NK-92 (cell line): ENCODE data around the gene ERN1.
"Not testable (repeated sequence)": the region's sequence is repeated elsewhere in the genome, so short reads cannot be mapped to it uniquely, and the experiment has no call there.

Experiments used
- DNase-seq: peaks from one replicate; lab custom pipeline; 2025; ENCODE audit not compliant: unreplicated experiment; lab: John Stamatoyannopoulos, UW

Gene ERN1

GRCh38 chr17:64036198-64036922, 93.6 kb downstream of the ERN1 start:
- no peak for DNase-seq

GRCh38 chr17:64032081-64032480, 97.9 kb downstream of the ERN1 start:
- DNase-seq: no peak

- DNase-seq: peak; percentile 28
Observed at GRCh38 chr17:64028874-64029464, 101.0 kb downstream of the ERN1 start.

GRCh38 chr17:64025732-64026294, 104.1 kb downstream of the ERN1 start:
- peak; percentile 62 for DNase-seq

GRCh38 chr17:64024781-64025731, 104.9 kb downstream of the ERN1 start:
- no peak for DNase-seq

- no peak for DNase-seq
Observed at GRCh38 chr17:64024215-64024654, 105.7 kb downstream of the ERN1 start.

GRCh38 chr17:64022611-64023063, 107.3 kb downstream of the ERN1 start:
- DNase-seq: no peak

GRCh38 chr17:64020056-64020766, 109.7 kb downstream of the ERN1 start, which contains the start of gene ICAM2:
Gene ICAM2 (minus strand): TSS chr17:64020633. CDS start chr17:64006691, 13,942 bp downstream.
- peak; percentile 63 for DNase-seq

GRCh38 chr17:64019551-64019961, 110.4 kb downstream of the ERN1 start:
- not testable (repeated sequence) for DNase-seq

- DNase-seq: no peak
Observed at GRCh38 chr17:64017381-64017980, 112.5 kb downstream of the ERN1 start.

GRCh38 chr17:64016974-64017373, 113.0 kb downstream of the ERN1 start:
- no peak for DNase-seq

GRCh38 chr17:64016231-64016784, 113.6 kb downstream of the ERN1 start:
- no peak for DNase-seq

- no peak for DNase-seq
Observed at GRCh38 chr17:64015447-64015846, 114.5 kb downstream of the ERN1 start.

- no peak for DNase-seq
Observed at GRCh38 chr17:64009571-64010402, 120.2 kb downstream of the ERN1 start.

- DNase-seq: no peak
Observed at GRCh38 chr17:64008830-64009229, 121.1 kb downstream of the ERN1 start.

- DNase-seq: no peak
Observed at GRCh38 chr17:64008346-64008745, 121.6 kb downstream of the ERN1 start.

- DNase-seq: no peak
Observed at GRCh38 chr17:64007838-64008282, 122.1 kb downstream of the ERN1 start.

- DNase-seq: not testable (repeated sequence)
Observed at GRCh38 chr17:64007089-64007837, 122.7 kb downstream of the ERN1 start.
